KMS-11 (cell line): Measurements from ENCODE around the gene AGT.

Source experiments
- H2AFZ ChIP-seq: fragments of 200-600 bp; sonication (generic); 2 replicates; pipeline ENCODE4 v1.6.1; 2016; ENCODE audit warnings: antibody characterized with exemption, mixed run types, low read depth
- H3K27ac ChIP-seq: fragments of 200-600 bp; sonication (generic); 2 replicates; pipeline ENCODE4 v1.6.1; 2016; ENCODE audit warnings: mild to moderate bottlenecking, mixed run types
- H3K27me3 ChIP-seq: fragments of 200-600 bp; sonication (generic); 2 replicates; pipeline ENCODE4 v1.6.1; 2017; ENCODE audit warnings: mild to moderate bottlenecking, low read depth, mixed run types, moderate library complexity; ENCODE audit not compliant: insufficient read depth
- H3K36me3 ChIP-seq: fragments of 200-600 bp; sonication (generic); 2 replicates; pipeline ENCODE4 v1.6.1; 2017; ENCODE audit warnings: mild to moderate bottlenecking, mixed run types; ENCODE audit not compliant: insufficient read depth
- H3K4me1 ChIP-seq: fragments of 200-600 bp; sonication (generic); 2 replicates; pipeline ENCODE4 v1.6.1; 2016; ENCODE audit warnings: mild to moderate bottlenecking, low read depth, mixed run types; ENCODE audit not compliant: poor library complexity, severe bottlenecking
- H3K4me2 ChIP-seq: fragments of 200-600 bp; sonication (generic); 2 replicates; pipeline ENCODE4 v1.7.0; 2016; ENCODE audit warnings: mild to moderate bottlenecking, mixed run types
- H3K4me3 ChIP-seq: fragments of 200-600 bp; sonication (generic); IDR thresholded peaks from 2 replicates; pipeline ENCODE4 v1.6.1; 2017; ENCODE audit warnings: low read depth, low read length, mixed read lengths; ENCODE audit not compliant: insufficient read depth
- H3K79me2 ChIP-seq: fragments of 200-600 bp; sonication (generic); 2 replicates; pipeline ENCODE4 v1.6.1; 2016; ENCODE audit warnings: low read depth, mixed run types; ENCODE audit not compliant: insufficient read depth
- H3K9ac ChIP-seq: fragments of 200-600 bp; sonication (generic); 2 replicates; pipeline ENCODE4 v1.6.1; 2016; ENCODE audit warnings: mild to moderate bottlenecking, mixed run types
- H4K20me1 ChIP-seq: fragments of 200-600 bp; sonication (generic); 2 replicates; pipeline ENCODE4 v1.6.1; 2016; ENCODE audit warnings: mild to moderate bottlenecking, mixed run types; ENCODE audit not compliant: insufficient read depth
- CTCF ChIP-seq: fragments of 200-600 bp; sonication (generic); conservative IDR thresholded peaks from 2 replicates; pipeline ENCODE4 v1.6.1; 2017; ENCODE audit warnings: low read depth, mild to moderate bottlenecking, antibody characterized with exemption, low read length, moderate library complexity, mixed read lengths

The AGT gene

GRCh38 chr1:230713915-230714764 is at the start of gene AGT:
Gene AGT, minus strand, starts transcription at chr1:230714122. Its CDS starts 3,299 bp downstream, at chr1:230710823.
- Histone ChIP-seq H3K27me3 (no peaks in the 10 kb centered on the region), H4K20me1 (no peaks in the 10 kb centered on the region), H3K9ac (no peak within 1 kb of the TSS), H3K36me3 (no peaks in the 10 kb centered on the region), H3K4me3 (no peak within 1 kb of the TSS), H3K79me2 (no peaks in the 10 kb centered on the region), H2AFZ (no peak within 1 kb of the TSS), H3K27ac (no peak within 1 kb of the TSS), H3K4me1 (no peaks in the 10 kb centered on the region), H3K4me2 (no peak within 1 kb of the TSS)
- no peak for TF ChIP-seq CTCF

- no peaks in the 10 kb centered on the region for H4K20me1 ChIP-seq
- H3K79me2 ChIP-seq, result no peaks in the 10 kb centered on the region
- H3K4me2 ChIP-seq, result no peak overlapping the region
- no peak overlapping the region for H3K9ac ChIP-seq
- H3K27ac ChIP-seq, result no peak overlapping the region
- no peaks in the 10 kb centered on the region for H3K27me3 ChIP-seq
- H3K4me1 ChIP-seq, result no peaks in the 10 kb centered on the region
- no peak overlapping the region for H2AFZ ChIP-seq
- no peak for TF ChIP-seq CTCF
- H3K4me3 ChIP-seq, result no peak overlapping the region
- no peaks in the 10 kb centered on the region for H3K36me3 ChIP-seq
Observed at GRCh38 chr1:230761443-230762167, 47.7 kb upstream of the AGT start.

- Histone ChIP-seq H3K27me3 (no peaks in the 10 kb centered on the region), H4K20me1 (no peaks in the 10 kb centered on the region), H2AFZ (no peak overlapping the region), H3K27ac (no peak overlapping the region), H3K4me1 (no peaks in the 10 kb centered on the region), H3K79me2 (no peaks in the 10 kb centered on the region), H3K4me2 (no peak overlapping the region), H3K36me3 (no peaks in the 10 kb centered on the region), H3K4me3 (no peak overlapping the region), H3K9ac (no peak overlapping the region)
- TF ChIP-seq CTCF, result no peak
Observed at GRCh38 chr1:230760360-230760827, 46.5 kb upstream of the AGT start.

GRCh38 chr1:230759369-230760065 is 45.6 kb upstream of the AGT start:
- no peak overlapping the region for H3K4me3 ChIP-seq
- no peaks in the 10 kb centered on the region for H3K79me2 ChIP-seq
- H3K27ac ChIP-seq, result no peak overlapping the region
- no peak overlapping the region for H3K9ac ChIP-seq
- H3K36me3 ChIP-seq, result no peaks in the 10 kb centered on the region
- no peak for TF ChIP-seq CTCF
- H3K4me2 ChIP-seq, result no peak overlapping the region
- no peaks in the 10 kb centered on the region for H3K27me3 ChIP-seq
- no peaks in the 10 kb centered on the region for H3K4me1 ChIP-seq
- H4K20me1 ChIP-seq, result no peaks in the 10 kb centered on the region
- no peak overlapping the region for H2AFZ ChIP-seq
